ENCODE results near the gene CGB3. TPM values are rescaled to one million over a fixed set of nuclear protein-coding genes. Genes with fewer than 3 reads are reported as not detected.
A peak's percentile ranks its signal among the peaks of the same experiment; 100 is the strongest.
"Not testable (repeated sequence)": the region's sequence is repeated elsewhere in the genome, so short reads cannot be mapped to it uniquely, and the experiment has no call there.

The CGB3 gene
- total and polyA plus RNA-seq, 10 donors: not detected

DNA sequence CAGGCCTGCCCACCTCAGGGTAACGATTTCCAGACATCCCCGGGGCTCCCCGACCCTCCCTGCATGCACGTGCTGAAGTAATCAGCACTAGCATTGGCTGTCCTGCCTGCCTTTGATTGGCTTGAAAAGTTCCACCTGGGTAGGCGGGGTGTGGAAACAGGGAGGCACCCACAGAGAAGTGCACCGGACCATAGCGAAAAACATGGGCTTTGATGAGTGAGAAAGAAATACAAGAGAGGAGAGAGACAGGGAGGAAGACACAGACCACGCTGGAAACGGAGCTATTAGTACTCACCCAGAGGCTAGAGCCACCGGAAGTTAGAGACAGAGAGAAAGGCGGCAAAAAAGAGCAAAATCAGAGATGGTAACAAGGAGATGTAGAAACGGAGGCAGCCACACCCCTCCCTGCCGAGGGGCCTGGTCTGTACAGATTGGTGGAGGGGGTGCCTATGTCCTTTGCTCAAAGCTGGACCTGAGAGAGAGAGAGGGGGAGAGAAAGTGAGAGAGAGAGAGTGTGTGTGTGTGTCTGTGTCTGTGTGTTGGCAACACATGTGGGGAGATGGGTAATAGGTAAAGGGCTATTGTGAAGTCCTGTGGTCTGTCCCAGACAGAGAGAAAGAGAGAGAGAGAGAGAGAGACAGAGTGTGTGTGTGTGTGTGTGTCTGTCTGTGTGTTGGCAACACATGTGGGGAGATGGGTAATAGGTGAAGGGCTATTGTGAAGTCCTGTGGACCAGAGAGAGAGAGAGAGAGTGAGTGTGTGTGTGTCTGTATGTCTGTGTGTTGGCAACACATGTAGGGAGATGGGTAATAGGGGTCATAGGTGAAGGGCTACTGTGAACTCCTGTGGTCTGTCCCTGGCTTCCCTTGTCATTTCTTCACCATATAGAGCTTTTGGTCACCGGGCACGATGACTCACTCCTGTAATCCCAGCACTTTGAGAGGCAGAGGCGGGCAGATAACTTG lies 2.9 kb downstream of the CGB3 start:
- DNase-seq: no peak
- H3K36me3 ChIP-seq: peaks cover 0 to 3% (median 1%) of the 10 kb centered on the region in 6 donors
- H3K9me3 ChIP-seq: no peaks in the 10 kb centered on the region
- H3K27me3 ChIP-seq (replicated peaks in 1 of 7): peaks cover 0 to 34% (median 7%) of the 10 kb centered on the region in 7 donors
- no peak for TF ChIP-seq CTCF (IDR thresholded peaks at IDR 0.05 in 8 of 11, conservative IDR thresholded peaks at IDR 0.05 in 3 of 11)
- TF ChIP-seq POLR2AphosphoS5 (IDR thresholded peaks at IDR 0.05): no peak
- TF ChIP-seq POLR2A (IDR thresholded peaks at IDR 0.05): no peak
- no peak overlapping the region for H3K4me3 ChIP-seq
- no peak overlapping the region for H3K27ac ChIP-seq
- WGBS, 5 donors: 35 to 45% (median 40%) methylated on average over 16 of the region's 16 CpGs
- intact Hi-C loops (cut with DNase I; ENCODE audit: low total_unique reads): no loop called here
- peaks cover 4 to 32% (median 25%) of the 10 kb centered on the region in 6 donors for H3K4me1 ChIP-seq

GRCh38 chr19:49020342-49020741 lies 3.8 kb downstream of the CGB3 start:
- intact Hi-C loops (cut with DNase I; ENCODE audit: low total_unique reads): no loop called here
- Histone ChIP-seq H3K4me1 (peaks cover 4 to 32% (median 25%) of the 10 kb centered on the region in 6 donors), H3K27ac (no peak overlapping the region), H3K36me3 (peaks cover 0 to 11% (median 10%) of the 10 kb centered on the region in 6 donors), H3K27me3 (replicated peaks in 1 of 7) (peaks cover 0 to 34% (median 7%) of the 10 kb centered on the region in 7 donors), H3K9me3 (no peaks in the 10 kb centered on the region), H3K4me3 (no peak overlapping the region)
- DNase-seq: no peak
- WGBS, 5 donors: 75 to 91% (median 88%) methylated on average over 11 of the region's 11 CpGs
- TF ChIP-seq POLR2AphosphoS5 (IDR thresholded peaks at IDR 0.05) (no peak), CTCF (IDR thresholded peaks at IDR 0.05 in 8 of 11, conservative IDR thresholded peaks at IDR 0.05 in 3 of 11) (no peak), POLR2A (IDR thresholded peaks at IDR 0.05) (no peak)

DNA sequence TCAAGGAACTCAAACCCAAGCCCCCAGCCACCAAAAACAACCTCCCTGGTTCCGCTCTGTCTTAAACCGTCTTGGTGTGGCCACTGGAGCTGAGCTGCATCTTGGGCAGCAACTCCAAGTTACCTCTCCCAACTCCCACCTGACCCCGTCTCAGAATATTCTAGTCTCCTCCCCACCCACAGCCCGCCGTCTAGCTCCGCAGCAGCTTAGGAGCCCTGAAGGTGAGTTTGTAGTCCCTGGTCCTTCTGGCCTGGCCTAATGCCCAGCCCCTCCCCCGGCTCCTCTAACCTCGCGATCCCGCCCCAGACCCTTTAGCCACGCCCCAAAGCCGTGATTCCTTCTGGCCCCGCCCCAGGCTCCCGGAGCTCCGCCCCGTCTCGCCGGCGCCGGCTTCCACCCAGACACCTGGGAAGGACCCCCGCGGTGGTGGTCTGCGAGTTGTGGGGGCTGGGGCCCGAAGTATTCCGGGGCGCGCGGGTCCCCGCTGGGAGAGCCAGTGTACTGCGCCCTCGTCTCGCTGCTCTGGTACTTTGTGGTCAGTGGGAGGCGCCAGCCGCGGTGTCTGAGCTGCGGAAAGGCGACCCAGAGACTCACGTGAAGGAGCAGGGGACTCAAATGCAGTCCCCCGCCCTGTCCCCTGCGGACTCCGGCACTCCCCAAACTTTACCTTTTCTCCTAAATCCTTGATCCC lies 4.7 kb downstream of the CGB3 start:
- intact Hi-C loops (cut with DNase I; ENCODE audit: low total_unique reads): no loop called here
- DNase-seq: peak; percentile 88
- TF ChIP-seq POLR2AphosphoS5 (IDR thresholded peaks at IDR 0.05) (peak in 1 of 3 donors; percentile 22), POLR2A (IDR thresholded peaks at IDR 0.05) (no peak)
- no peak overlapping the region for H3K27ac ChIP-seq
- H3K36me3 ChIP-seq: peaks cover 0 to 21% (median 18%) of the 10 kb centered on the region in 6 donors
- no peaks in the 10 kb centered on the region for H3K9me3 ChIP-seq
- peak overlapping the region; percentile 22 to 77 (median 52) for H3K4me3 ChIP-seq
- 7 to 44% (median 19%) methylated on average over 19 to 41 of the region's 41 CpGs for WGBS, 5 donors
- peaks cover 4 to 32% (median 25%) of the 10 kb centered on the region in 6 donors for H3K4me1 ChIP-seq
- peaks cover 0 to 34% (median 7%) of the 10 kb centered on the region in 7 donors for H3K27me3 ChIP-seq (replicated peaks in 1 of 7)

GRCh38 chr19:49018388-49019241 lies 5.5 kb downstream of the CGB3 start:
- H3K9me3 ChIP-seq; intact Hi-C loops (cut with DNase I; ENCODE audit: low total_unique reads): not testable (repeated sequence)
- Histone ChIP-seq H3K4me3 (peak overlapping the region; percentile 43 to 77 (median 52)), H3K36me3 (peaks cover 0 to 29% (median 20%) of the 10 kb centered on the region in 6 donors), H3K4me1 (peaks cover 4 to 32% (median 25%) of the 10 kb centered on the region in 6 donors), H3K27ac (peak overlapping the region in 3 of 8 donors; percentile 47 to 59 (median 56)), H3K27me3 (replicated peaks in 1 of 7) (peaks cover 0 to 34% (median 7%) of the 10 kb centered on the region in 7 donors)
- DNase-seq: peak; percentile 76
- 2 to 6% (median 3%) methylated on average over 48 to 50 of the region's 50 CpGs for WGBS, 5 donors
